HL-60 (cell line): Measurements from ENCODE around the gene SSR2.

Experiments used
- DNase-seq, 2 experiments: peaks; one replicate each; pipeline ENCODE4 v3.0.0-alpha.2; 2010 to 2020; ENCODE audit warnings: low read depth in 1 of 2, low spot score in 1 of 2
- H3K27ac ChIP-seq: fragments of 250-450 bp; sonication (Bioruptor Pico); replicated peaks from 2 replicates; pipeline ENCODE4 v1.5.1; 2020; ENCODE audit warnings: mild to moderate bottlenecking, moderate library complexity
- H3K27me3 ChIP-seq: fragments of 250-450 bp; sonication (Bioruptor Pico); 2 replicates; pipeline ENCODE4 v1.5.1; 2021; ENCODE audit warnings: mild to moderate bottlenecking, moderate library complexity; ENCODE audit not compliant: insufficient read depth, poor library complexity, severe bottlenecking
- H3K4me3 ChIP-seq: replicated peaks from 2 replicates; pipeline ENCODE4 v1.5.1; 2011; ENCODE audit warnings: mild to moderate bottlenecking, control low read depth, low read length; ENCODE audit not compliant: insufficient read depth
- CTCF ChIP-seq: IDR thresholded peaks from one replicate; pipeline ENCODE4 v1.5.1; 2011; ENCODE audit warnings: low read length, control low read depth, inconsistent platforms; ENCODE audit not compliant: insufficient read depth
- GABPA ChIP-seq: IDR thresholded peaks from 2 replicates; pipeline ENCODE4 v1.6.1; 2012; ENCODE audit warnings: low read depth
- POLR2AphosphoS5 ChIP-seq: IDR thresholded peaks from 2 replicates; pipeline ENCODE4 v1.6.1; 2012; ENCODE audit warnings: low read depth
- REST ChIP-seq: IDR thresholded peaks from 2 replicates; pipeline ENCODE4 v1.6.1; 2012; ENCODE audit warnings: low read depth; ENCODE audit not compliant: insufficient replicate concordance
- SPI1 ChIP-seq: IDR thresholded peaks from 2 replicates; pipeline ENCODE4 v1.6.1; 2012; ENCODE audit warnings: low read depth, mild to moderate bottlenecking, borderline replicate concordance

SSR2 gene

GRCh38 chr1:156056326-156056849 is 35.6 kb upstream of the SSR2 start:
- DNase-seq: no peak
- no peaks in the 10 kb centered on the region for H3K27me3 ChIP-seq
- peak overlapping the region; percentile 90 for H3K27ac ChIP-seq
- peak overlapping the region; percentile 95; the same call in 1 of the 2 replicates for H3K4me3 ChIP-seq
- TF ChIP-seq GABPA (no peak), POLR2AphosphoS5 (no peak), CTCF (no peak), REST (no peak), SPI1 (no peak)

GRCh38 chr1:156055281-156056048 is 34.7 kb upstream of the SSR2 start:
- peak overlapping the region; percentile 95 for H3K4me3 ChIP-seq
- peak overlapping the region; percentile 90 for H3K27ac ChIP-seq
- no peaks in the 10 kb centered on the region for H3K27me3 ChIP-seq
- TF ChIP-seq CTCF: no peak
- TF ChIP-seq SPI1: peak; percentile 97
- DNase-seq: peak; percentile 49 to 59

- Histone ChIP-seq H3K27ac (peak within 1 kb of the TSS; percentile 90), H3K4me3 (peak within 1 kb of the TSS; percentile 95), H3K27me3 (no peaks in the 10 kb centered on the region)
- peak; percentile 95 to 99 for DNase-seq
- TF ChIP-seq CTCF (no peak), SPI1 (peak; percentile 60; the same call in 1 of the 2 replicates), REST (no peak), POLR2AphosphoS5 (peak; percentile 75), GABPA (peak; percentile 69; the same call in 1 of the 2 replicates)
These were observed 33.9 kb upstream of the SSR2 start, which contains the start of gene LAMTOR2 for GRCh38 chr1:156054500-156055280. LAMTOR2 (plus strand) TSS chr1:156054782; CDS start chr1:156054890, 108 bp downstream.
